HepG2 (cell line): ENCODE results near the gene MPC1. TPM values are rescaled to one million over a fixed set of nuclear protein-coding genes. Genes with fewer than 3 reads are reported as not detected.

ENCODE experiments used
- ATAC-seq: fragments of 200-7000 bp; cut with Tn5 transposase; 3 replicates; pipeline ENCODE4 v1.9.1; 2020; ENCODE audit warnings: mild to moderate bottlenecking, moderate library complexity
- BruUV-seq: library from RNA; stranded (reverse); fragments of 400-500 nt; replicated peaks from 2 replicates; lab custom pipeline; 2021; lab: Mats Ljungman, UMichigan
- CTCF ChIA-PET: fragments of 300-600 bp; formaldehyde crosslinking; extraction: SDS; loops from one replicate; lab custom pipeline; 2021; ENCODE audit warnings: low total read pairs, inconsistent platforms, low intra/inter-chr PET ratio; lab: Yijun Ruan, JAX
- POLR2A ChIA-PET: fragments of 350-600 bp; sonication (Branson Sonifier 250); formaldehyde crosslinking; loops from one replicate; lab custom pipeline; 2020; ENCODE audit warnings: antibody characterized with exemption, inconsistent platforms; lab: Yijun Ruan, JAX
- DNase-seq: peaks from one replicate; pipeline ENCODE4 v3.0.0-alpha.2; 2015; ENCODE audit warnings: low spot score
- FAIRE-seq: peaks from 3 replicates; lab custom pipeline; 2011; peaks lifted over from hg19 to GRCh38; lab: Jason Lieb, UNC
- H2AFZ ChIP-seq: one replicate; pipeline ENCODE4 v1.6.1; 2011; ENCODE audit warnings: low read length, inconsistent platforms
- H3K27ac ChIP-seq: fragments of 300-600 bp; 3 replicates; pipeline ENCODE4 v1.8.0; 2011; ENCODE audit warnings: mixed run types, mild to moderate bottlenecking, mixed read lengths, low read length, inconsistent platforms; ENCODE audit not compliant: insufficient read depth; ENCODE audit errors: extremely low read length
- H3K27me3 ChIP-seq, 2 experiments: fragments of 200-600 bp in 1 of 2; 2 replicates in 1 of 2; 3 replicates in 1 of 2; pipeline versions ENCODE4 v1.6.0 to v1.8.0; 2011; ENCODE audit warnings: low read length in 2 of 2, mild to moderate bottlenecking in 2 of 2, moderate library complexity in 2 of 2, inconsistent platforms in 1 of 2; ENCODE audit not compliant: insufficient read depth in 2 of 2, control insufficient read depth in 1 of 2
- H3K36me3 ChIP-seq, 2 experiments: fragments of 200-600 bp in 1 of 2; replicated peaks in 1 of 2; 2 replicates in 1 of 2; 3 replicates in 1 of 2; pipeline versions ENCODE4 v1.5.1 to v1.8.0; 2011; ENCODE audit warnings: low read length in 2 of 2, inconsistent platforms in 1 of 2; ENCODE audit not compliant: insufficient read depth in 2 of 2, control insufficient read depth in 1 of 2
- H3K4me1 ChIP-seq: 2 replicates; pipeline ENCODE4 v1.5.1; 2012; ENCODE audit warnings: low read length, inconsistent platforms; ENCODE audit not compliant: insufficient read depth
- H3K4me2 ChIP-seq: 2 replicates; pipeline ENCODE4 v1.6.0; 2011; ENCODE audit warnings: low read depth, low read length, inconsistent platforms
- H3K4me3 ChIP-seq, 3 experiments: fragments of 200-600 bp in 1 of 3; sonication (generic), shearing (Covaris generic) in 1 of 3; replicated peaks in 1 of 3; 2 replicates each; pipeline ENCODE4 v1.5.1; 2011 to 2016; ENCODE audit warnings: low read length in 3 of 3, inconsistent platforms in 2 of 3, low read depth in 2 of 3, mild to moderate bottlenecking in 2 of 3, control low read depth in 1 of 3, mixed read lengths in 1 of 3; ENCODE audit not compliant: insufficient read depth in 1 of 3
- H3K79me2 ChIP-seq: one replicate; pipeline ENCODE4 v1.6.1; 2011; ENCODE audit warnings: low read length, inconsistent platforms; ENCODE audit not compliant: insufficient read depth
- H3K9ac ChIP-seq: 2 replicates; pipeline ENCODE4 v1.6.0; 2011; ENCODE audit warnings: mild to moderate bottlenecking, low read depth, low read length, inconsistent platforms; ENCODE audit not compliant: insufficient read depth
- H3K9me3 ChIP-seq: 2 replicates; pipeline ENCODE4 v1.5.1; 2012; ENCODE audit warnings: mild to moderate bottlenecking, low read length
- H4K20me1 ChIP-seq: 2 replicates; pipeline ENCODE4 v1.6.0; 2011; ENCODE audit warnings: inconsistent platforms, mild to moderate bottlenecking, low read length, moderate library complexity; ENCODE audit not compliant: insufficient read depth
- BORCS8-MEF2B ChIP-seq: sonication (generic); formaldehyde crosslinking; IDR thresholded peaks from 2 replicates; pipeline ENCODE4 v1.8.0; 2022; ENCODE audit warnings: mild to moderate bottlenecking, missing genetic modification reagents
- ISX ChIP-seq: sonication (generic); formaldehyde crosslinking; conservative IDR thresholded peaks from 2 replicates; pipeline ENCODE4 v1.5.0; 2020; ENCODE audit warnings: missing genetic modification reagents
- PCBP1 ChIP-seq: fragments of 200-400 bp; formaldehyde crosslinking; IDR thresholded peaks from 2 replicates; pipeline ENCODE4 v1.6.1; 2017; ENCODE audit warnings: mild to moderate bottlenecking, low read depth, low read length, borderline replicate concordance
- ZBED4 ChIP-seq: sonication (generic); formaldehyde crosslinking; IDR thresholded peaks from 2 replicates; pipeline ENCODE4 v1.4.0; 2020; ENCODE audit warnings: missing genetic modification reagents, borderline replicate concordance
- WGBS: methylation state at CpG from one replicate; pipeline ENCODE4 v1.1.6; 2017; ENCODE audit warnings: low lambda C conversion rate; 5-methylcytosine and 5-hydroxymethylcytosine counted together
- in situ Hi-C: cut with HindIII; loops from 2 replicates; pipeline ENCODE4 v1.10.0; 2017; ENCODE audit warnings: low pct_unique_long_range_greater_than_20kb; ENCODE audit not compliant: extremely low pct_ligation_motif_present
- intact Hi-C: fragments of 100-400 bp; cut with micrococcal nuclease; formaldehyde crosslinking; loops from one replicate; pipeline ENCODE4 v1.10.0; 2022; ENCODE audit not compliant: unreplicated experiment
- polyA plus RNA-seq, 8 experiments: library from polyadenylated mRNA; depleted of rRNA in 3 of 8; stranded (reverse) in 7 of 8; unstranded in 1 of 8; fragments of >200 nt; fragmentation: Illumina TruSeq in 4 of 8; extraction: Trizol in 4 of 8; gene quantifications; 2 replicates each; pipeline versions ENCODE4 v1.2.1 to v1.2.3, GENCODE V29; 2011 to 2016; ENCODE audit warnings: low read depth in 4 of 8, missing spikeins in 1 of 8, mixed read lengths in 1 of 8; ENCODE audit not compliant: insufficient read depth in 1 of 8
- total RNA-seq, 5 experiments: library from RNA; depleted of rRNA; stranded (reverse); fragments of >200 nt; fragmentation: Illumina TruSeq; extraction: Trizol; gene quantifications; 2 replicates each; pipeline ENCODE4 v1.2.3, GENCODE V29; 2016; ENCODE audit warnings: low read depth in 1 of 5
- TF ChIP-seq, protein P1 (sequence below): sonication (generic); formaldehyde crosslinking; IDR thresholded peaks from 2 replicates; pipeline ENCODE4 v1.9.0; 2021; ENCODE audit warnings: mild to moderate bottlenecking, missing genetic modification reagents

The MPC1 gene
- total and polyA plus RNA-seq, 2 of the 13 experiments (the other 11 are each of a cell fraction or from before 2014, with no cell fraction given): 189 to 214 TPM

GRCh38 chr6:166405386-166405785, 22.6 kb upstream of the MPC1 start (continued):
- TF ChIP-seq, protein P1, sequence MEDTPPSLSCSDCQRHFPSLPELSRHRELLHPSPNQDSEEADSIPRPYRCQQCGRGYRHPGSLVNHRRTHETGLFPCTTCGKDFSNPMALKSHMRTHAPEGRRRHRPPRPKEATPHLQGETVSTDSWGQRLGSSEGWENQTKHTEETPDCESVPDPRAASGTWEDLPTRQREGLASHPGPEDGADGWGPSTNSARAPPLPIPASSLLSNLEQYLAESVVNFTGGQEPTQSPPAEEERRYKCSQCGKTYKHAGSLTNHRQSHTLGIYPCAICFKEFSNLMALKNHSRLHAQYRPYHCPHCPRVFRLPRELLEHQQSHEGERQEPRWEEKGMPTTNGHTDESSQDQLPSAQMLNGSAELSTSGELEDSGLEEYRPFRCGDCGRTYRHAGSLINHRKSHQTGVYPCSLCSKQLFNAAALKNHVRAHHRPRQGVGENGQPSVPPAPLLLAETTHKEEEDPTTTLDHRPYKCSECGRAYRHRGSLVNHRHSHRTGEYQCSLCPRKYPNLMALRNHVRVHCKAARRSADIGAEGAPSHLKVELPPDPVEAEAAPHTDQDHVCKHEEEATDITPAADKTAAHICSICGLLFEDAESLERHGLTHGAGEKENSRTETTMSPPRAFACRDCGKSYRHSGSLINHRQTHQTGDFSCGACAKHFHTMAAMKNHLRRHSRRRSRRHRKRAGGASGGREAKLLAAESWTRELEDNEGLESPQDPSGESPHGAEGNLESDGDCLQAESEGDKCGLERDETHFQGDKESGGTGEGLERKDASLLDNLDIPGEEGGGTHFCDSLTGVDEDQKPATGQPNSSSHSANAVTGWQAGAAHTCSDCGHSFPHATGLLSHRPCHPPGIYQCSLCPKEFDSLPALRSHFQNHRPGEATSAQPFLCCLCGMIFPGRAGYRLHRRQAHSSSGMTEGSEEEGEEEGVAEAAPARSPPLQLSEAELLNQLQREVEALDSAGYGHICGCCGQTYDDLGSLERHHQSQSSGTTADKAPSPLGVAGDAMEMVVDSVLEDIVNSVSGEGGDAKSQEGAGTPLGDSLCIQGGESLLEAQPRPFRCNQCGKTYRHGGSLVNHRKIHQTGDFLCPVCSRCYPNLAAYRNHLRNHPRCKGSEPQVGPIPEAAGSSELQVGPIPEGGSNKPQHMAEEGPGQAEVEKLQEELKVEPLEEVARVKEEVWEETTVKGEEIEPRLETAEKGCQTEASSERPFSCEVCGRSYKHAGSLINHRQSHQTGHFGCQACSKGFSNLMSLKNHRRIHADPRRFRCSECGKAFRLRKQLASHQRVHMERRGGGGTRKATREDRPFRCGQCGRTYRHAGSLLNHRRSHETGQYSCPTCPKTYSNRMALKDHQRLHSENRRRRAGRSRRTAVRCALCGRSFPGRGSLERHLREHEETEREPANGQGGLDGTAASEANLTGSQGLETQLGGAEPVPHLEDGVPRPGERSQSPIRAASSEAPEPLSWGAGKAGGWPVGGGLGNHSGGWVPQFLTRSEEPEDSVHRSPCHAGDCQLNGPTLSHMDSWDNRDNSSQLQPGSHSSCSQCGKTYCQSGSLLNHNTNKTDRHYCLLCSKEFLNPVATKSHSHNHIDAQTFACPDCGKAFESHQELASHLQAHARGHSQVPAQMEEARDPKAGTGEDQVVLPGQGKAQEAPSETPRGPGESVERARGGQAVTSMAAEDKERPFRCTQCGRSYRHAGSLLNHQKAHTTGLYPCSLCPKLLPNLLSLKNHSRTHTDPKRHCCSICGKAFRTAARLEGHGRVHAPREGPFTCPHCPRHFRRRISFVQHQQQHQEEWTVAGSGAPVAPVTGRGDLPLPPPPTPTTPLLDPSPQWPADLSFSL (CRISPR knock-in tag): 0 out of 2 replicates have a peak, but pooled peaks have one; percentile 21
- 0 out of 2 replicates have a peak, but pooled peaks have one; percentile 28 for TF ChIP-seq BORCS8-MEF2B

DNA sequence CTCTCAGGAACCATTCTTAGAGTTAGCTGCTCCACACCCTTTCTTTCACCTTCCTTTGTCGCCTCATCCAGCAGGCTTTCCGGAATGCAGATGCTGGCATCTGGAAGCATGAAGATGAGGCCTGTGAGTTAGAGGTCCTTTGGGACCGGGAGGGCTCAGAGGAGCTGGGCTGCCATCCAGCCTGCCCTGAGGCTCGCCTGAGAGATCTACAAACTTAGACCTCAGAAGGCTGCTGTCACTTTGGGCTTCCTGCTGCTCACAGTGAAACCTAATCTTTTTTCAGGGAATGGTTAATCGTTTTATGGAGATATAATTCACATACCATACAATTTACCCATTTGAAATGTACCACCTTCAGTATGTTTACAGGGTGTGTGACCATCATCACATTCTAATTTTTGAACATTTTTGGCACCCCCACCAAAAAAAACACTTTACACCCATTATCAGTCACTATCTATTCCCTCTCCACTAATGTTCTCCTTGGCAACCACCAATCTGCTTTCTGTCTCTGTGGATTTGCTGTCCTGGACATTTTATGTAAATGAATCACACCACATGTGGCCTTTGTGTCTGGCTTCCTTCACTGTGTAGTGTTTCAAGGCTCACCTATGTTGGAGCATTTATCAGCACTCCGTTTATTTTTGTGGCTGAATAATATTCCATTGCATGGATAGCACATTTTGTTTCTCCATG, 20.0 kb upstream of the MPC1 start:
- no peak overlapping the region for H3K9ac ChIP-seq
- peaks cover 52% of the 10 kb centered on the region for H3K4me1 ChIP-seq
- ChIA-PET POLR2A (no interaction called here), CTCF (interaction anchor here (3.5 to 4.1 kb wide), 2 partner anchors 89 to 126 kb away, joined by 35 to 52 read pairs; no protein-coding TSS in a partner anchor)
- H4K20me1 ChIP-seq: no peaks in the 10 kb centered on the region
- no peaks in the 10 kb centered on the region for H3K79me2 ChIP-seq
- H3K27ac ChIP-seq: no peak overlapping the region
- no peaks in the 10 kb centered on the region for H3K36me3 ChIP-seq
- BruUV-seq: no TSS peak
- DNase-seq (no peak), FAIRE-seq (no peak), ATAC-seq (no peak)
- no peak overlapping the region for H2AFZ ChIP-seq
- H3K4me3 ChIP-seq: no peak overlapping the region
- no peaks in the 10 kb centered on the region for H3K9me3 ChIP-seq
- intact Hi-C loops: no loop called here
- H3K4me2 ChIP-seq: no peak overlapping the region
- 33% methylated on average over 6 of the region's 6 CpGs for WGBS
- in situ Hi-C loops: loop anchor here (5.0 kb wide), 1 partner anchor 125 kb away; no protein-coding TSS in a partner anchor
- peaks cover 3 to 38% of the 10 kb centered on the region in 2 experiments for H3K27me3 ChIP-seq
- TF ChIP-seq ISX (CRISPR knock-in tag) (no peak), ZBED4 (no peak), PCBP1 (peak; percentile 77)
